Hepatocyte (in vitro differentiated cells): ENCODE data around the gene PSG11.

Experiments used
- CTCF ChIP-seq: fragments of 200-600 bp; sonication (generic); IDR thresholded peaks from 2 replicates; pipeline ENCODE4 v1.5.1; 2016; ENCODE audit warnings: antibody characterized with exemption, mild to moderate bottlenecking; ENCODE audit not compliant: poor library complexity
- EZH2phosphoT487 ChIP-seq: fragments of 200-600 bp; sonication (generic); IDR thresholded peaks from one replicate; pipeline ENCODE4 v1.6.1; 2018; ENCODE audit warnings: antibody characterized with exemption, mild to moderate bottlenecking, low read depth, moderate library complexity; ENCODE audit not compliant: unreplicated experiment, severe bottlenecking

- no peak for TF ChIP-seq CTCF
- TF ChIP-seq EZH2phosphoT487: no peak
Measured at GRCh38 chr19:43028866-43029265, 2.6 kb upstream of the PSG11 start.
